ENCODE results near the gene TXLNA.

TXLNA gene

GRCh38 chr1:32186077-32186476 is 6.6 kb downstream of the TXLNA start:
- DNase-seq: peak; percentile 34

- no peak for DNase-seq
Measured at GRCh38 chr1:32186491-32186890, 7.0 kb downstream of the TXLNA start.

- DNase-seq: no peak
Measured at GRCh38 chr1:32187850-32188249, 8.4 kb downstream of the TXLNA start.

- no peak for DNase-seq
Measured at GRCh38 chr1:32192220-32192948, 12.9 kb downstream of the TXLNA start.

- DNase-seq: no peak
Measured at GRCh38 chr1:32194984-32195383, 15.5 kb downstream of the TXLNA start.

GRCh38 chr1:32195531-32195930 is 16.1 kb downstream of the TXLNA start:
- no peak for DNase-seq

- DNase-seq: peak; percentile 62
Measured at GRCh38 chr1:32195972-32196823, 16.7 kb downstream of the TXLNA start.

- DNase-seq: no peak
Measured at GRCh38 chr1:32197074-32197473, 17.6 kb downstream of the TXLNA start.

GRCh38 chr1:32197837-32198236 is 18.4 kb downstream of the TXLNA start:
- no peak for DNase-seq

GRCh38 chr1:32198237-32199042 is 19.0 kb downstream of the TXLNA start:
- DNase-seq: no peak

- DNase-seq: no peak
Measured at GRCh38 chr1:32199043-32199716, 19.7 kb downstream of the TXLNA start.

GRCh38 chr1:32199717-32200072 is 20.2 kb downstream of the TXLNA start:
- DNase-seq: no peak

GRCh38 chr1:32200226-32201010 is 20.9 kb downstream of the TXLNA start, which contains the start of gene CCDC28B:
CCDC28B (plus strand) TSS chr1:32200595; CDS start chr1:32201936, 1,341 bp downstream.
- peak; percentile 50 for DNase-seq

GRCh38 chr1:32201011-32201855 is 21.8 kb downstream of the TXLNA start:
- peak; percentile 83 for DNase-seq

GRCh38 chr1:32204943-32205361 is 25.5 kb downstream of the TXLNA start:
- no peak for DNase-seq

- peak; percentile 91 for DNase-seq
Measured at GRCh38 chr1:32205401-32206370, 26.2 kb downstream of the TXLNA start, which contains the start of gene IQCC. IQCC (plus strand) TSS chr1:32205671; CDS start chr1:32205682, 11 bp downstream.

- no peak for DNase-seq
Measured at GRCh38 chr1:32208469-32208868, 29.0 kb downstream of the TXLNA start.

- DNase-seq: no peak
Measured at GRCh38 chr1:32208891-32209328, 29.4 kb downstream of the TXLNA start, which contains the start of gene DCDC2B. DCDC2B (plus strand) TSS chr1:32209089; CDS start chr1:32209094, 5 bp downstream.

All from activated CD4-positive, alpha-beta T cell treated with anti-CD3 and anti-CD28 coated beads, Interleukin-10, Interleukin-2, amounts not matched to agents 100 ng/mL and 50 ng/mL, durations not matched to agents 16 hours and 8 hours (primary cell).